HG02973 (cell line): ENCODE results near the gene CAPN11.

ENCODE experiments used
- ATAC-seq: cut with Tn5 transposase; IDR thresholded peaks from one replicate; pipeline ENCODE4 v1.9.1; 2021; ENCODE audit warnings: moderate library complexity; ENCODE audit not compliant: unreplicated experiment

The CAPN11 gene

GRCh38 chr6:44202972-44203750, 44.5 kb downstream of the CAPN11 start:
- ATAC-seq, result no peak

- ATAC-seq, result no peak
Measured at GRCh38 chr6:44203955-44204354, 45.3 kb downstream of the CAPN11 start.

GRCh38 chr6:44207966-44208365, 49.3 kb downstream of the CAPN11 start:
- ATAC-seq, result no peak

GRCh38 chr6:44211284-44211683, 52.7 kb downstream of the CAPN11 start:
- no peak for ATAC-seq

GRCh38 chr6:44214307-44214706, 55.7 kb downstream of the CAPN11 start:
- ATAC-seq, result no peak

- no peak for ATAC-seq
Measured at GRCh38 chr6:44216677-44217331, 58.2 kb downstream of the CAPN11 start, which contains the start of gene MYMX. MYMX (plus strand) TSS chr6:44216926; CDS start chr6:44217472, 546 bp downstream.

- ATAC-seq, result no peak
Measured at GRCh38 chr6:44217332-44218143, 58.9 kb downstream of the CAPN11 start.

- peak; percentile 41 for ATAC-seq
Measured at GRCh38 chr6:44219053-44219814, 60.6 kb downstream of the CAPN11 start.

GRCh38 chr6:44219815-44220784, 61.5 kb downstream of the CAPN11 start:
- ATAC-seq, result no peak

- ATAC-seq, result no peak
Measured at GRCh38 chr6:44220913-44221290, 62.3 kb downstream of the CAPN11 start.

GRCh38 chr6:44221291-44221960, 62.8 kb downstream of the CAPN11 start:
- ATAC-seq, result peak; percentile 38

GRCh38 chr6:44221961-44222335, 63.3 kb downstream of the CAPN11 start:
- no peak for ATAC-seq

GRCh38 chr6:44222486-44223318, 64.1 kb downstream of the CAPN11 start:
- ATAC-seq, result no peak

GRCh38 chr6:44223319-44224028, 64.9 kb downstream of the CAPN11 start, which contains the start of gene SLC29A1:
SLC29A1 (plus strand) TSS chr6:44223595; CDS start chr6:44227314, 3,719 bp downstream.
- ATAC-seq, result peak; percentile 39

- no peak for ATAC-seq
Measured at GRCh38 chr6:44224029-44224964, 65.7 kb downstream of the CAPN11 start.

- ATAC-seq, result no peak
Measured at GRCh38 chr6:44224965-44225305, 66.3 kb downstream of the CAPN11 start.
